SK-N-SH treated with all-trans-retinoic acid at 6 μM for 48 hours (cell line): ENCODE measurements around the gene EIF2A.

ENCODE experiments used
- CREB5 ChIP-seq: fragments of 250-450 bp; sonication (Bioruptor Pico); IDR thresholded peaks from 2 replicates; pipeline ENCODE4 v1.5.1; 2020; ENCODE audit warnings: low read depth, mild to moderate bottlenecking, moderate library complexity
- PATZ1 ChIP-seq: fragments of 250-450 bp; sonication (Bioruptor Pico); IDR thresholded peaks from 2 replicates; pipeline ENCODE4 v1.8.0; 2020; ENCODE audit warnings: mild to moderate bottlenecking, moderate library complexity, borderline replicate concordance
- POU6F1 ChIP-seq: fragments of 250-450 bp; sonication (Bioruptor Pico); IDR thresholded peaks from 2 replicates; pipeline ENCODE4 v1.8.0; 2021; ENCODE audit warnings: low read depth, mild to moderate bottlenecking, moderate library complexity, borderline replicate concordance
- PPARA ChIP-seq: fragments of 250-450 bp; sonication (Bioruptor Pico); IDR thresholded peaks from 2 replicates; pipeline ENCODE4 v1.5.0; 2020; ENCODE audit warnings: mild to moderate bottlenecking, borderline replicate concordance
- SNAI2 ChIP-seq: fragments of 250-450 bp; sonication (Bioruptor Pico); IDR thresholded peaks from 2 replicates; pipeline ENCODE4 v1.5.0; 2020; ENCODE audit warnings: mild to moderate bottlenecking, moderate library complexity
- TCF4 ChIP-seq: fragments of 250-450 bp; sonication (Bioruptor Pico); IDR thresholded peaks from 2 replicates; pipeline ENCODE4 v1.8.0; 2021; ENCODE audit warnings: mild to moderate bottlenecking, moderate library complexity, borderline replicate concordance

- TF ChIP-seq TCF4 (CRISPR knock-in tag) (no peak), PPARA (no peak), POU6F1 (CRISPR knock-in tag) (no peak), PATZ1 (CRISPR knock-in tag) (no peak), CREB5 (CRISPR knock-in tag) (no peak), SNAI2 (CRISPR knock-in tag) (no peak)
Observed at GRCh38 chr3:150613709-150614480, 67.3 kb downstream of the EIF2A start.
